Astrocyte of the hippocampus (primary cell): ENCODE measurements around the gene LPCAT1.

Experiments
- DNase-seq: peaks from one replicate; pipeline ENCODE4 v3.0.0; 2011; ENCODE audit warnings: low read depth, low spot score

Gene LPCAT1

GRCh38 chr5:1412163-1412562, 111.6 kb downstream of the LPCAT1 start:
- DNase-seq: no peak
